H9 (cell line): ENCODE measurements around the gene RBMS3. TPM values are rescaled to one million over a fixed set of nuclear protein-coding genes. Genes with fewer than 3 reads are reported as not detected.

Source experiments
- DNase-seq: peaks from one replicate; pipeline ENCODE4 v3.0.0-alpha.2; 2017
- H2AFZ ChIP-seq: one replicate; pipeline ENCODE4 v1.6.1; 2013; ENCODE audit warnings: mild to moderate bottlenecking, low read length, control low read depth, moderate library complexity
- H2AK5ac ChIP-seq: 2 replicates; pipeline ENCODE4 v1.6.1; 2013; ENCODE audit warnings: low read length, control low read depth, mixed read lengths; ENCODE audit not compliant: insufficient read length
- H2BK120ac ChIP-seq: one replicate; pipeline ENCODE4 v1.6.1; 2013; ENCODE audit warnings: low read depth, mild to moderate bottlenecking, low read length, control low read depth, inconsistent platforms; ENCODE audit not compliant: poor library complexity, severe bottlenecking
- H2BK12ac ChIP-seq: 2 replicates; pipeline ENCODE4 v1.6.1; 2013; ENCODE audit warnings: low read length, control low read depth, mixed read lengths, low read depth; ENCODE audit not compliant: insufficient read length
- H2BK15ac ChIP-seq: 2 replicates; pipeline ENCODE4 v1.6.1; 2013; ENCODE audit warnings: low read depth, low read length, control low read depth
- H2BK20ac ChIP-seq: one replicate; pipeline ENCODE4 v1.6.1; 2013; ENCODE audit warnings: low read depth, mild to moderate bottlenecking, low read length, control low read depth, inconsistent platforms; ENCODE audit not compliant: poor library complexity, severe bottlenecking
- H2BK5ac ChIP-seq: 2 replicates; pipeline ENCODE4 v1.6.1; 2013; ENCODE audit warnings: low read length, control low read depth, mixed read lengths; ENCODE audit not compliant: insufficient read length
- H3K14ac ChIP-seq: 2 replicates; pipeline ENCODE4 v1.6.1; 2013; ENCODE audit warnings: low read length, control low read depth; ENCODE audit not compliant: insufficient read depth
- H3K18ac ChIP-seq: 2 replicates; pipeline ENCODE4 v1.6.1; 2013; ENCODE audit warnings: low read depth, mild to moderate bottlenecking, mixed read lengths, low read length, control low read depth; ENCODE audit not compliant: insufficient read length
- H3K23ac ChIP-seq: 2 replicates; pipeline ENCODE4 v1.6.1; 2013; ENCODE audit warnings: low read length, control low read depth, mixed read lengths, low read depth; ENCODE audit not compliant: insufficient read length
- H3K23me2 ChIP-seq: 2 replicates; pipeline ENCODE4 v1.6.1; 2013; ENCODE audit warnings: low read depth, mild to moderate bottlenecking, mixed read lengths, low read length, control low read depth; ENCODE audit not compliant: insufficient read length, poor library complexity, severe bottlenecking
- H3K27ac ChIP-seq: 2 replicates; pipeline ENCODE4 v1.5.1; 2013; ENCODE audit warnings: low read length, control low read depth, mixed read lengths, low read depth; ENCODE audit not compliant: insufficient read length
- H3K27me3 ChIP-seq: 2 replicates; pipeline ENCODE4 v1.6.1; 2013; ENCODE audit warnings: low read length, control low read depth, inconsistent platforms; ENCODE audit not compliant: insufficient read depth
- H3K4ac ChIP-seq: 2 replicates; pipeline ENCODE4 v1.6.1; 2013; ENCODE audit warnings: low read depth, mild to moderate bottlenecking, control low read depth, inconsistent platforms, low read length, moderate library complexity
- H3K4me1 ChIP-seq: 2 replicates; pipeline ENCODE4 v1.6.1; 2013; ENCODE audit warnings: low read length, control low read depth, inconsistent platforms; ENCODE audit not compliant: insufficient read depth
- H3K4me2 ChIP-seq: 2 replicates; pipeline ENCODE4 v1.6.1; 2013; ENCODE audit warnings: low read length, control low read depth, mixed read lengths; ENCODE audit not compliant: insufficient read length, insufficient read depth
- H3K56ac ChIP-seq: 2 replicates; pipeline ENCODE4 v1.6.1; 2013; ENCODE audit warnings: low read depth, mild to moderate bottlenecking, mixed read lengths, low read length, control low read depth; ENCODE audit not compliant: insufficient read length
- H3K79me1 ChIP-seq: 2 replicates; pipeline ENCODE4 v1.6.1; 2013; ENCODE audit warnings: low read depth, mild to moderate bottlenecking, moderate library complexity, low read length, control low read depth, inconsistent platforms; ENCODE audit not compliant: insufficient read depth, poor library complexity, severe bottlenecking
- H3K79me2 ChIP-seq: 2 replicates; pipeline ENCODE4 v1.6.1; 2013; ENCODE audit warnings: low read length, control low read depth, inconsistent platforms; ENCODE audit not compliant: insufficient read depth
- H3K9ac ChIP-seq: 2 replicates; pipeline ENCODE4 v1.6.1; 2013; ENCODE audit warnings: low read length, control low read depth, mixed read lengths; ENCODE audit not compliant: insufficient read length; ENCODE audit errors: extremely low read depth
- H3K9me3 ChIP-seq: one replicate; pipeline ENCODE4 v1.6.1; 2013; ENCODE audit warnings: low read depth, low read length, inconsistent platforms; ENCODE audit not compliant: control insufficient read depth
- H3T11ph ChIP-seq: one replicate; pipeline ENCODE4 v1.6.1; 2013; ENCODE audit warnings: mild to moderate bottlenecking, low read length, control low read depth, inconsistent platforms
- H4K20me1 ChIP-seq: one replicate; pipeline ENCODE4 v1.6.1; 2013; ENCODE audit not compliant: control insufficient read depth, insufficient read length, insufficient read depth
- H4K5ac ChIP-seq: 2 replicates; pipeline ENCODE4 v1.6.1; 2013; ENCODE audit warnings: low read depth, mild to moderate bottlenecking, mixed read lengths, low read length, control low read depth; ENCODE audit not compliant: insufficient read length
- H4K8ac ChIP-seq: replicated peaks from 2 replicates; pipeline ENCODE4 v1.6.1; 2013; ENCODE audit warnings: low read length, control low read depth, mixed read lengths, low read depth; ENCODE audit not compliant: insufficient read length
- H4K91ac ChIP-seq: 2 replicates; pipeline ENCODE4 v1.6.1; 2013; ENCODE audit warnings: low read depth, mild to moderate bottlenecking, moderate library complexity, mixed read lengths, low read length, control low read depth; ENCODE audit not compliant: insufficient read length
- H3K27ac Mint-ChIP-seq, 3 experiments: 2 replicates in 2 of 3; 3 replicates in 1 of 3; pipeline ENCODE4 v1.8.0; 2020 to 2021; ENCODE audit warnings: mixed read lengths in 3 of 3, mild to moderate bottlenecking in 1 of 3, moderate library complexity in 1 of 3
- H3K27me3 Mint-ChIP-seq: 2 replicates; pipeline ENCODE4 v1.8.0; 2021; ENCODE audit warnings: low read depth, mild to moderate bottlenecking, moderate library complexity, mixed read lengths
- H3K36me3 Mint-ChIP-seq, 3 experiments: 2 replicates in 2 of 3; 3 replicates in 1 of 3; pipeline ENCODE4 v1.8.0; 2020 to 2021; ENCODE audit warnings: low read depth in 3 of 3, mixed read lengths in 3 of 3; ENCODE audit not compliant: insufficient read depth in 1 of 3
- H3K4me1 Mint-ChIP-seq, 2 experiments: 2 replicates each; pipeline ENCODE4 v1.8.0; 2020; ENCODE audit warnings: mixed read lengths in 2 of 2
- H3K4me3 Mint-ChIP-seq, 2 experiments: 2 replicates in 1 of 2; 3 replicates in 1 of 2; pipeline ENCODE4 v1.8.0; 2020 to 2021; ENCODE audit warnings: mild to moderate bottlenecking in 2 of 2, mixed read lengths in 2 of 2, moderate library complexity in 1 of 2
- H3K9me3 Mint-ChIP-seq, 2 experiments: 2 replicates in 1 of 2; 3 replicates in 1 of 2; pipeline ENCODE4 v1.8.0; 2020; ENCODE audit warnings: mild to moderate bottlenecking in 2 of 2, mixed read lengths in 2 of 2, moderate library complexity in 1 of 2
- CTCF ChIP-seq: fragments of 200-600 bp; sonication (generic); conservative IDR thresholded peaks from 3 replicates; pipeline ENCODE4 v1.8.0; 2021; ENCODE audit warnings: antibody characterized with exemption, mild to moderate bottlenecking
- WGBS: extraction: QIAGEN DNeasy Blood & Tissue Kit; methylation state at CpG from one replicate; pipeline ENCODE4 v1.1.7; 2013; ENCODE audit warnings: missing lambda C conversion rate, low lambda C conversion rate, mixed read lengths; ENCODE audit not compliant: insufficient read length; ENCODE audit errors: extremely low coverage; 5-methylcytosine and 5-hydroxymethylcytosine counted together
- total RNA-seq: library from RNA; stranded (reverse); gene quantifications from 2 replicates; pipeline ENCODE4 v1.2.1, GENCODE V29; 2021

The RBMS3 gene
- total RNA-seq, 1 experiment from 2014 or later, result 8.1 TPM

GRCh38 chr3:29497282-29497681 is 216.4 kb downstream of the RBMS3 start:
- H3K18ac ChIP-seq, result no peak overlapping the region
- H2BK15ac ChIP-seq, result no peak overlapping the region
- H4K91ac ChIP-seq, result no peak overlapping the region
- no peaks in the 10 kb centered on the region for H3K79me2 ChIP-seq
- H3K4me3 Mint-ChIP-seq, result no peak overlapping the region
- no peaks in the 10 kb centered on the region for H3K9me3 ChIP-seq
- no peak overlapping the region for H2BK12ac ChIP-seq
- no peaks in the 10 kb centered on the region for H3K4me1 ChIP-seq
- H3K23ac ChIP-seq, result no peak overlapping the region
- no peak overlapping the region for H2AK5ac ChIP-seq
- H4K20me1 ChIP-seq, result no peaks in the 10 kb centered on the region
- no peaks in the 10 kb centered on the region for H3K27me3 Mint-ChIP-seq
- H2BK5ac ChIP-seq, result no peak overlapping the region
- no peaks in the 10 kb centered on the region for H3K27me3 ChIP-seq
- no peak overlapping the region for H3K27ac Mint-ChIP-seq
- H2AFZ ChIP-seq, result no peak overlapping the region
- H3T11ph ChIP-seq, result no peak overlapping the region
- H4K8ac ChIP-seq, result no peak overlapping the region
- no peak overlapping the region for H3K14ac ChIP-seq
- H3K9me3 Mint-ChIP-seq, result no peaks in the 10 kb centered on the region
- no peaks in the 10 kb centered on the region for H3K23me2 ChIP-seq
- H3K4me1 Mint-ChIP-seq, result peaks cover 0 to 7% of the 10 kb centered on the region in 2 experiments; a peak in 2 of 4 replicates
- H3K9ac ChIP-seq, result no peak overlapping the region
- TF ChIP-seq CTCF, result no peak
- no CpG with 5 or more reads among the region's 5 CpGs for WGBS
- no peak overlapping the region for H2BK20ac ChIP-seq
- H3K27ac ChIP-seq, result no peak overlapping the region
- no peaks in the 10 kb centered on the region for H3K36me3 Mint-ChIP-seq
- DNase-seq, result no peak
- no peak overlapping the region for H3K4ac ChIP-seq
- H2BK120ac ChIP-seq, result no peak overlapping the region
- H3K56ac ChIP-seq, result no peak overlapping the region
- no peaks in the 10 kb centered on the region for H3K79me1 ChIP-seq
- H3K4me2 ChIP-seq, result no peak overlapping the region
- H4K5ac ChIP-seq, result no peak overlapping the region
